BE2C (cell line): ENCODE measurements around the gene SAMD14.

Source experiments
- DNase-seq: peaks from one replicate; pipeline ENCODE4 v3.0.0-alpha.2; 2020
- H3K27me3 ChIP-seq: fragments of 250-450 bp; sonication (Bioruptor Pico); 2 replicates; pipeline ENCODE4 v1.5.1; 2020; ENCODE audit warnings: mild to moderate bottlenecking
- H3K36me3 ChIP-seq: fragments of 250-450 bp; sonication (Bioruptor Pico); 2 replicates; pipeline ENCODE4 v1.5.1; 2020; ENCODE audit warnings: mild to moderate bottlenecking
- H3K4me1 ChIP-seq: fragments of 250-450 bp; sonication (Bioruptor Pico); 2 replicates; pipeline ENCODE4 v1.5.1; 2020
- H3K4me3 ChIP-seq: 2 replicates; pipeline ENCODE4 v1.5.1; 2011; ENCODE audit warnings: low read depth, low read length
- H3K9me3 ChIP-seq: fragments of 250-450 bp; sonication (Bioruptor Pico); 2 replicates; pipeline ENCODE4 v1.5.1; 2020
- TF ChIP-seq, protein P1 (sequence below): IDR thresholded peaks from 2 replicates; pipeline ENCODE4 v1.5.1; 2012; ENCODE audit warnings: mild to moderate bottlenecking, low read depth, low read length

Gene SAMD14

DNA sequence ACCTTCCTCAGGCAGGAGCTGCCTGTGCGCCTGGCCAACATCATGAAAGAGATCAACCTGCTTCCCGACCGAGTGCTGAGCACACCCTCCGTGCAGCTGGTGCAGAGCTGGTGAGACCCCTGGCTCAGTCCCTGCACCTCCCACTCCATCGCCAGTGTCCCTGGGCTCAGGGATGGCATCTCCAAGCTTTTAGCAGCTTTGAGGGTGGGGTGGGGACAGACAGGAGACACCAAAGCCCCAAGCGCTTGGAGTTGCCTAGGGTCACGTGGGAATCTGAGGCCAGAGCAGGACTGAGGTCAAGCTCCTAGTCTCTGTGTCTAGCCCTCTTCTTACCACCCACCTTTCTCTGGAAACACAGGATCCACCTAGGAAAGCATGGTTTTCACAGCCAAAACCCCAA, 32.5 kb downstream of the SAMD14 start:
- H3K27me3 ChIP-seq = no peaks in the 10 kb centered on the region
- peaks cover 6% of the 10 kb centered on the region for H3K4me1 ChIP-seq
- TF ChIP-seq, protein P1, sequence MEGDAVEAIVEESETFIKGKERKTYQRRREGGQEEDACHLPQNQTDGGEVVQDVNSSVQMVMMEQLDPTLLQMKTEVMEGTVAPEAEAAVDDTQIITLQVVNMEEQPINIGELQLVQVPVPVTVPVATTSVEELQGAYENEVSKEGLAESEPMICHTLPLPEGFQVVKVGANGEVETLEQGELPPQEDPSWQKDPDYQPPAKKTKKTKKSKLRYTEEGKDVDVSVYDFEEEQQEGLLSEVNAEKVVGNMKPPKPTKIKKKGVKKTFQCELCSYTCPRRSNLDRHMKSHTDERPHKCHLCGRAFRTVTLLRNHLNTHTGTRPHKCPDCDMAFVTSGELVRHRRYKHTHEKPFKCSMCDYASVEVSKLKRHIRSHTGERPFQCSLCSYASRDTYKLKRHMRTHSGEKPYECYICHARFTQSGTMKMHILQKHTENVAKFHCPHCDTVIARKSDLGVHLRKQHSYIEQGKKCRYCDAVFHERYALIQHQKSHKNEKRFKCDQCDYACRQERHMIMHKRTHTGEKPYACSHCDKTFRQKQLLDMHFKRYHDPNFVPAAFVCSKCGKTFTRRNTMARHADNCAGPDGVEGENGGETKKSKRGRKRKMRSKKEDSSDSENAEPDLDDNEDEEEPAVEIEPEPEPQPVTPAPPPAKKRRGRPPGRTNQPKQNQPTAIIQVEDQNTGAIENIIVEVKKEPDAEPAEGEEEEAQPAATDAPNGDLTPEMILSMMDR = no peak
- no peak for DNase-seq
- H3K9me3 ChIP-seq = no peaks in the 10 kb centered on the region
- no peak overlapping the region for H3K4me3 ChIP-seq
- H3K36me3 ChIP-seq = no peaks in the 10 kb centered on the region

DNA sequence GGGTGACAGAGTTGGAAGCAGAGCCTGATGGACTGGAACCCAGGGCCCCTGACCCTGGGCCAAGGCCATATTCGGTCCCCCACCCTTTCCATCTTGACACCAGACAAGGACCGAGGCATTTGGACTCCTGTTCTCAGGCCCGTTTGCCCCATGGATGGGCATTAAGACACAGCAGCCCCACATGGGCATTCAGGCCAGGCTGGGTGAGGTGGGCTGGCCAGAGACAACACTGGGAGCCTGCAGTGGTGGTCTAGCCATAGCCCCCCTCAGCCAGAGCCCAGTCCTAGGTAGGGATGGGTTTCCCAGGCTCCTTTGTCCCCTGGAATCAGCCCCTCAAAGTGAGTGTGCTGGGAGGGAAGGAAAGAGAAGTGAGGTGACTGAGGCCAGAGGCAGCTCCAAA, 33.2 kb downstream of the SAMD14 start:
- DNase-seq = no peak
- H3K27me3 ChIP-seq = no peaks in the 10 kb centered on the region
- TF ChIP-seq, protein P1 = no peak
- no peak overlapping the region for H3K4me3 ChIP-seq
- peaks cover 2% of the 10 kb centered on the region for H3K4me1 ChIP-seq
- no peaks in the 10 kb centered on the region for H3K36me3 ChIP-seq
- no peaks in the 10 kb centered on the region for H3K9me3 ChIP-seq

DNA sequence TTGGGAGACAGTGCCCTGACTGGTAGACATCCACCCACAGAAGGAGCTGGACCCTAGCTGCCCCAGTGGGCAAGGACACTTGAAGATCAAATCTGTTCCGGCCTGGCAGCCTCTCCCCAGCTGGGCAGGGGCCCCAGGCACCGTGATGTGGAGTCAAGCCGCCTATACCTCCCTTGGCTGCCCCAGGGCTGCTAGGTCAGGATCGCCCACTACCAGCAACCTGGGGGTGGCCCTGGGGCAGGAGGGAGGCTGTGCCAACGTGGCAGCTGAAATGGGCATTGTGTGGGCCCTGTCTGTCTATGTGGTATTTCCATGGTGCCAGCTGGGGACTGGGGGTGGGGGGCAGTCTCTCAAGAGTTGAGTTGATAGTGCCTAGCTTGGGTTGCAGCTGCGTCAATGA, 33.9 kb downstream of the SAMD14 start:
- Histone ChIP-seq H3K9me3 (no peaks in the 10 kb centered on the region), H3K4me1 (no peaks in the 10 kb centered on the region), H3K36me3 (no peaks in the 10 kb centered on the region), H3K27me3 (no peaks in the 10 kb centered on the region), H3K4me3 (peak overlapping the region; percentile 68)
- no peak for DNase-seq
- TF ChIP-seq, protein P1 = no peak

DNA sequence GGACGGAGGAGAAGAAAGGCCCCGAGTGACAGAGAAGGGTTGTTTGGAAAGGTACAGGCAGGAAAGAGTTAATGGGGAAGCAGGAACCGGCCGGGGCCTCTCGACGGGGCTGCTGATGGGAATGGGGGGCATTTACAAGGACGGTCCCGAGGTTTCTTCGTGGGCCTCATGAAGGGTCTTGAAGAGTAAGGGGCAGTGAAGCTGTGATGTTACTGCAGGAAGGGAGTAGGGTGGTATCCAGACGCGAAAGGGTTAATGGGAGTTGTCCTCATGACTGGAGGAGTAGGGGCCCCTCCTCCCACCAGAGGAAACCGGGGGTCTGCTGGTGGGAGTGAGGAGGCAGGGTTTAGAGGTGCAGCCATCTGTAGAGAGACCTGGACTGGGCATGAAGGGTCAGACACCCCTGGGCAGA, 34.3 kb downstream of the SAMD14 start:
- Histone ChIP-seq H3K4me3 (peak overlapping the region; percentile 68), H3K36me3 (no peaks in the 10 kb centered on the region), H3K4me1 (no peaks in the 10 kb centered on the region), H3K27me3 (no peaks in the 10 kb centered on the region), H3K9me3 (no peaks in the 10 kb centered on the region)
- TF ChIP-seq, protein P1 = no peak
- DNase-seq = no peak

DNA sequence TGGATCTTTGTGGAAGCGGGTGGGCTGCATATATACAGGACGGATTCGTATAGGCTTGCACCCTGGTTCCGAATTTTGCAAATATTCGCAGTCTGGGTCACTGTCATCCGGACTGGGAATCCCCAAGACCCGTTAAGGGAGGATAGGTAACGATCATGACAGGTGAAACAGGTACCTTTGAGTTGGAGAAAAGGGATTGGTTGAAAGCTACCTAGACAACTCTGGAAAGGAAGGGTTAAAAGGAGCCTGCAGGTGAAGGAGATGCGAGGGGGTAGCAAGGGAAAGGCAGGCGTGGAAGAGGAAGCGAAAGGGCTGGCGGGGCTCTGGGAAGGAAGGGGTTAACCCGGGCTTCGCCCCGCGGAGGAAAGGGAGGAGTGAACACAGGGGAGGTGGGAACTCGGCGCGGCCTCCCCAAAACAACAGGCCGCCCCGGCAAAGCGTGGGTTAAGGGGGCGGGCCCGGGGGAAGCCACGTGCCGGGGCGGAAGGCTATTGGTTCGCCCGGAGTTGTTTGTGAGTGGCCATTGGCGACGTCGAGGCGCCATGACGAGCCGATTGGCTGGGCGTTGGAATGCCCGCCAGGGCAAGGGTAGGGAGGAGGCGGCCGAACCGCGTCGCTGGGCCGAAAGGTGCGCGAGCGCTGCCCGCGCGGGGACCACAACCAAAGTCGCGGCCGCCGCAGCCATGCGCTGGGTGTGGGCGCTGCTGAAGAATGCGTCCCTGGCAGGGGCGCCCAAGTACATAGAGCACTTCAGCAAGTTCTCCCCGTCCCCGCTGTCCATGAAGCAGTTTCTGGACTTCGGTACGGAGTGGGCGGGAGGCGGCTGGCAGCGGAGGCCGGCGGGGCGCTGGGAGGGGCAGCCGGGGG, 35.0 kb downstream of the SAMD14 start, which contains the start of gene PDK2:
PDK2 (plus strand) TSS at position 599 of the 867 bp plus-strand sequence; CDS start at position 684, 85 bp downstream.
- H3K36me3 ChIP-seq = no peaks in the 10 kb centered on the region
- peak within 1 kb of the TSS; percentile 68 for H3K4me3 ChIP-seq
- DNase-seq = peak; percentile 96
- H3K9me3 ChIP-seq = no peaks in the 10 kb centered on the region
- no peaks in the 10 kb centered on the region for H3K27me3 ChIP-seq
- TF ChIP-seq, protein P1 = no peak; the same call in 1 of the 2 replicates
- H3K4me1 ChIP-seq = no peaks in the 10 kb centered on the region

DNA sequence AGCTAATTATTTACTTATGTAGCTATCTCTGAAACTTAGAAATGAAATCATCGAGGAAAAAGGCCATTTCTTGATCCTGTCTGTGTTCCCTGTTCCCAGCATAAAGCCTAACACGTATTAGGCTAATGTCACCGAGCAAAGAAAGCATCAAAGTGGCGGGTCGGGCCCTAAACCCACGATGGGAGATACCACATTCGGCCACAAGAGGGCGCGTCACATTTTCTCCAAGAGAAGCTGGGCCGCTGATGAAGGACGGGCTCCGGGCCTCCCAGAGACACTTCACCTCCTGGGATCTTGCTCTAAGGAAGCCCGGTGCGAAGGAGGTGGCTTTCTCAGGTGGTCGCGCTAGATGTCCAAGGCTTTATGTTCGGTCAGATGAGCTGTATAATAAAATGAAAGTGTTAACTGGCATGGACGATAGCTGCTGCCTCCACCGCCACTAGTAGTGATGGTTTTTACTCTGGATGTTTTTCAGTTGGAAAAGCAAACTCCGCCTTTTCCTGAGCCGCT, 35.7 kb downstream of the SAMD14 start:
- no peaks in the 10 kb centered on the region for H3K27me3 ChIP-seq
- peak; percentile 90 for DNase-seq
- TF ChIP-seq, protein P1 = peak; percentile 86
- H3K4me1 ChIP-seq = no peaks in the 10 kb centered on the region
- H3K9me3 ChIP-seq = no peaks in the 10 kb centered on the region
- no peaks in the 10 kb centered on the region for H3K36me3 ChIP-seq
- peak overlapping the region; percentile 68 for H3K4me3 ChIP-seq
